Measurements from ENCODE around the gene MARVELD2.
A peak's percentile ranks its signal among the peaks of the same experiment; 100 is the strongest.
"Not testable (repeated sequence)": the region's sequence is repeated elsewhere in the genome, so short reads cannot be mapped to it uniquely, and the experiment has no call there.

MARVELD2 gene

DNA sequence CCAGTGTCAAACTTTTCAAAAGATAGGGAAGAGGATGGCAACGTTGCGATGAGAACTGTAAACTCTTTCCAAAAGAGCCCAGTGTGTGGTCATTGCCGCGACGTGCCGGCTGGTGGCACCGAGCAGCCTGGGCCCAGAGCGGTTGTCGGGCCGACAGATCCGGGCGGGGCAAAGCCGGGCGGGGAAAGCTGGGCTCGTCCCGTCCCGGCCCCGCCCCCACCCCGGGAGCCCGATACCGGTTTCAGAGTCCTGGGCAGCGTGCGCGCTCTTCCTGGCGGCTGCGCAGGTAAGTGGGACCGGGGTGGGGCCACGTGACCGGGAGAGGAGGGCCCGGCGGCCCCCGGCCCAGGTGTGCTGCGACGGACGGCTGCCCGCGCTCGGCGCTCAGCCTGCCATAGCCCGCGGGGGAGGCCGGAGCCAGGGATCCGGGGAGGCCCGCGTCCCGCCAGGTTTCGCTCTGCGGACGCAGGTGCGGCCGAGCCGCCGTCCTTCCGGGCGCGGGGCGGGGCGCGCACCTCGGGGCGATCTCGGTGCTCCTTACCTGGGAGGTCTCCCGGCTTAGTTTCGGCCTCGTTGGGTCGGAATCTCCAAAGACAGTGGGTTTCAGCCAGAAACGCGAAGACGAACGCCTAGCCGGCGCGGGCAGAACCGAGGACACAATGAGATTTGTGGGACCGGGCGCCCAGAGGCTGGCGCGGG is at the start of gene MARVELD2:
Gene MARVELD2, plus strand, starts transcription at position 232 of the 699 bp plus-strand sequence. CDS start 4,270 bp downstream, outside the sequence.
- DNase-seq, result peak; percentile 48

DNA sequence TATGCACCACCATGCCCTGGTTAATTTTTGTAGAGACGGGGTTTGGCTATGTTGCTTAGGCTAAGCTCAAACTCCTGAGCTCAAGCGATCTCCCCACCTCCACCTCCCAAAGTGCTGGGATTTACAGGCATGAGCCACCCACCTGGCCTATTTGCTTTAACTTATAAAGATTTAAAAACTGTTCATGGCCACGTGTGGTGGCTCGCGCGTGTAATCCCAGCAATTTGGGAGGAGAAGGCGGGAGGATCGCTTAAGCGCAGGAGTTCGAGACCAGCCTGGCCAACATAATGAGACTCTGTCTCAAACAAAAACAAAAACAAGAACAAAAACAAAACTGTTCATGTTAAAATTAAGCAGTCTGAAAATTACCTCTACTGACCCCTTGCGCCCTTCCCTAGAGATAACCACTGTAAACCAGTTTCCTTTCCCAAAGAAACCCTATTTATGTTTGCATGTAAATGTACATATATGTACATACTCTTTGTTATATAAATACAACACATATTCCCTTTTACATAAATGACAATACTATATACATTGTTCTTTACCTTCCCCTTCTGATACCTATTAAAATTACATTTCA is 47.1 kb upstream of the MARVELD2 start:
- DNase-seq, result no peak

- peak; percentile 65 for DNase-seq
These were observed 46.2 kb upstream of the MARVELD2 start for GRCh38 chr5:69368458-69369339.

DNA sequence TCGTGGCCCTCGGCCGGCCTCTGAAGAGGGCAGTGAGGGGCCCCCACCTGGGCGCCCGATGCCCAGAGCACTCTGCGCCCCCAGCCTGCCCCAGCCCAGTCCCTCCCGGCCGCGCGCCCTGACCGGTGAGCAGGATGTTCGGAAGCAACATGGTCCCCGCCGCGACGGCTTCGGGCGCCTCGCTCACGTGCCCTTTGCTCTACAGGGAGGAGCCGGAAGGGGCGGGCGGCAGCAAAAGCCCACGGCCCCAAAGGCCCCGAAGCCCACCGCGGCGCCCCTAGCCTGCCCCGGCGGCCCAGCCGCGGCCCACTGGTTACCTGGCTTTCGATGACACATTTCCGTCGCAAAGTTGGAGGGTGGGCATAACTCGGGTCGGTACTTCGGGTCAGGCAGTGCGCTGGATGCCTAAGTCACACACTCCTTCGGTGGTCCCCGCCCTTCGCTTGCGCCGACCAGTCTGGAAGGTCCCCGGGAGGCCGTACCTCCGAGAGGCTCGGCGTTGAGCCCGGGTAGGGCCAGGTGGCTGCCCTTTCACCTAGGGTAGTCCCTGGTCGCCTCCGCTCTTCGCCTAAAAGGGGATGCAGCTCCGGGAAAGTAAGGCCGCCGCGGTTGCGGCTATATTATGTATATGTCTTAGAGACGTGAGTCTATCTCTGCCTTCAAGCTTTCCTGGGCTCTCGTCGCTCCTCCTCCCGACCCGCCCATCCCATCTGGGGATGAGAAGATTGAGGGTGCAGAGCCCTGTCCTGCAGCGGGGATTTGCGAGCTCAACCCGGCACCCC is 45.4 kb upstream of the MARVELD2 start, which contains the start of the genes AK6, RAD17 and TAF9:
Gene AK6, minus strand, starts transcription at position 181 of the 782 bp plus-strand sequence. Its CDS starts 30 bp downstream, at position 151.
Gene RAD17, plus strand, starts transcription at position 479 of the 782 bp plus-strand sequence. CDS start 2,391 bp downstream, outside the sequence.
Gene TAF9, minus strand, starts transcription at position 181 of the 782 bp plus-strand sequence. CDS start 3,783 bp downstream, outside the sequence.
- DNase-seq, result peak; percentile 88

DNA sequence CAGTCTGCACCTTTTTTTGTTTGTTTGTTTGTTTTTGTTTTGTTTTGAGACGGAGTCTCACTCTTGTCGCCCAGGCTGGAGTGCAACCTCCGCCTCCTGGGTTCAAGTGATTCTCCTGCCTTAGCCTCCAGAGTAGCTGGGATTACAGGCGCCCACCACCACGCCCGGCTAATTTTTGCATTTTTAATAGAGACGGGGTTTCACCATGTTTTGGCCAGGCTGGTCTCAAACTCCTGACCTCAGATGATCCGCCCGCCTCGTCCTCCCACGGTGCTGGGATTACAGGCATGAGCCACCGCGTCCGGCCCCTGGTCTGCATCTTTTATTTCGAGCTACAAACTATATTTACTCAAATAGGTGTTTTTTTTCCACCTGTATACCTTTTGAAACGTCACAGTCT is 44.6 kb upstream of the MARVELD2 start:
- not testable (repeated sequence) for DNase-seq

GRCh38 chr5:69372394-69372793 is 42.5 kb upstream of the MARVELD2 start:
- DNase-seq, result no peak

DNA sequence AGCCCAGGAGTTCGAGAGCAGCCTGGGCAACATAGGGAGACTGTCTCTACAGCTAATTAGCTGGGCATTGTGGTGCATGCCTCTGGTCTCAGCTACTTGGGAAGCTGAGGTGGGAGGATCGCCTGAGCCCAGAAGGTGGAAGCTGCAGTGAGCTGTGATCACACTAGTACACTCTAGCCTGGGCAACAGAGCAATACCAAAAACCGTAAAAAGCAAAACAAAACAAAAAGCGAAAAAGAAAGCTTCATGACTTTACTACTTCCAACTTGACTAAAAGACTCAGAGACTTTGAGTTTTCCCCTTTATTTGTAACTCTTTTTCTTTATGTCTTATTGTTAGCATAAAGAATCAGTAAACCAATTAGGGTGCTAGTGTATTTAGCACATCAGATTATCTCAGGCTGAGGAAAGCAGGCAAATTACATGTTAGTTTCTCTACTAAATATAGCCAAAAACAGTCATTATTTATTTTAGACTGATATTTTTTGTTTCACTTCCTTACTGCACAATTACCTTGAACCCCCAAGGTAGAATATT is 39.9 kb upstream of the MARVELD2 start:
- no peak for DNase-seq

GRCh38 chr5:69378376-69378775 is 36.5 kb upstream of the MARVELD2 start:
- no peak for DNase-seq

GRCh38 chr5:69404659-69405330 is 10.1 kb upstream of the MARVELD2 start:
- no peak for DNase-seq

- no peak for DNase-seq
These were observed 655 bp downstream of the MARVELD2 start for GRCh38 chr5:69415584-69415958.

GRCh38 chr5:69416180-69416579 is 1.3 kb downstream of the MARVELD2 start:
- no peak for DNase-seq

DNA sequence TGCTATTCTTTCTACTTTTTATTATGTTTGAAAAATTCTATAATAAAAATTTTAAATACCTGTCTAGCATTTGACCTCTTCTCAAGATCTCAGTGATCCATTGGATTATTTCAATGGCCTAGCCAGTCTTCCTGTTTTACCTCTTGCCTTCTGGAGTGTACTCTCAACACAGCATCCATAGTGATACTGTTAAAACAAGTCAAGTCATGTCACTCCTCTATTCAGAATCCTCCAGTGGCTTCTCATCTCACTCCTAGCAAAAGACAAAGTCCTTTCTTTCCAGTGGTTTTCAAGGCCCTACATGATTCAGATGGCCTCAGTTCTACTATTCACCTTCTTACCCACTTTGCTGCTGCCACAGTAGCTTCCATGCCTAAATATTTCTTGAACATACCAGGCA is 1.8 kb downstream of the MARVELD2 start:
- DNase-seq, result no peak

DNA sequence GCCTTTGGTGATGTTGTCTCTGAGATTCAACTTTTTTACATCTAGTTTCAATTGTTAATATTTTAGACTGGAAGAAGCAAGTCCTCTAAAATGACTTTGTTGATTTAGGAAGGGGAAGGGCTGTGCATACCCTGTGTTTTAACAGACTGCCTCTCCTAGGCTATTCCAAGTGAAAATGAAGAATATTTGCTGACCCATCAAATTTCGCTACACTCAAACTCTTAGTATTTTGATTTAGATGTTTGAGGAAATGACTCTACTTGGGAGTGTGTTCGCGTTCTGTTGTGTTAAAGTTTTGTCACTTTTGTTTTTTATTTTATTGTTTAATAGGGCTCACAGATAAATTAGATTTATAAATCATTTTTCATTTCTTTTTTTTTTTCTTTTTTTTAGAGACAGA is 3.6 kb downstream of the MARVELD2 start:
- DNase-seq, result no peak

DNA sequence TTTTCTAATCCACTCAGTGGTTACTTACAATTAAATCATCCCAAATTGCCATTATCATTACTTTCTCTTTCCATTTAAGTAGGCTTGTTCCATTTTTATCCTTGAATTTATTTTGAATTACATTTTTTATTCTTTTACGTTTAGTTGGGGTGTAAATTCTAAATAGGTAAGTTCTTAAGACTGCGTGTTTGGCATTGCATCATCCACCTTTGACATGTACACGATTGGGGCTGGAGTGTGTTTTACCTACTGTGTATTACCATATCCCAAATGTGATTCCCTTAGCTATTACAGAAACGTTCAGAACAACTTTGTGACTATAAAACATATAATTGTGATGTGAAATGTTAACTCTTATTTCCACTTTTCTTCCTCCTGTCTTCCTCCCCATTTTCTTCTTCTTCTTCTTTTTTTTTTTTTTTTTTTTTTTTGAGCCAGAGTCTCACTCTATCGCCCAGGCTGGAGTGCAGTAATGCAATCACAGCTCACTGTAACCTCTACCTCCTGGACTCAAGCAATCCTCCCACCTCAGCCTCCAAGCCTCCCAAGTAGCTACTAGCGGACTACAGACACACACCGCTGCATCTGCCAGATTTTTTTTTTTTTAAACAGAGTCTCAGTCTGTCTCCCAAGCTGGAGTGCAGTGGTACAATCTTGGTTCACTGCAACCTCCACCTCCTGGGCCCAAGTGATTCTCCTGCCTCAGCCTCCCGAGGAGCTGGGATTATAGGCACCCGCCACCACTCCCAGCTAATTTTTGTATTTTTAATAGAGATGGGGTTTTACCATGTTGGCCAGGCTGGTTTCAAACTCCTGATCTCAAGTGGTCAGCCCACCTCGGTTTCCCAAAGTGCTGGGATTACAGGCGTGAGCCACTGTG is 16.7 kb downstream of the MARVELD2 start:
- no peak for DNase-seq

DNA sequence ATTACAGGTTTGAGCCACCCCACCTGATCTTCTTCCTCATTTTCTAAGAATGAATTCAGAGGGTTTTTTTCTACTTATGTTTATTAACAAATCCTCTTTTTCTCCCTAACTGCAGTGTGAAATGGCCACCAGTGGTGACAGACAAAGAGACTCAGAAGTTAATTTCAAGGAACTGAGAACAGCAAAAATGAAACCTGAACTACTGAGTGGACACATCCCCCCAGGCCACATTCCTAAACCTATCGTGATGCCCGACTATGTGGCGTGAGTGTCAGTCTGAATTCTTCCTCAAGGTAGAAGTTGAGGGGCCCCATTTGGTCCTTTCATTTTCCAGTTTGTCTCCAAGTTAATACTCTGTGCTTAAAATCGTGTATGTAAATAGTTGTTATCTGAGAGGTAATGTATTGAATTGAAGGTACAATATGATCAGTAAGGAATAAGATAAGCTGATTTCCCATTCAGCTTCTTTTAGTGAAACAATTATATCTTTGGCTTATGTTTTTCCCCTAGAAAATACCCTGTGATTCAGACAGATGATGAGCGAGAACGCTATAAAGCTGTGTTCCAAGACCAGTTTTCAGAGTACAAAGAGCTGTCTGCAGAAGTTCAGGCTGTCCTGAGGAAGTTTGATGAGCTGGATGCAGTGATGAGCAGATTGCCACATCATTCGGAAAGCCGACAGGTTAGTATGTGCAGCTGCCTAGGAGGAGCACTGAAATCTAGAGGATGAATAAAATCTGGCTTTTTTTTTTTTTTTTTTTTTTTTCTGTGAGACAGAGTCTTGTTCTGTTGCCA is 17.7 kb downstream of the MARVELD2 start:
- DNase-seq, result no peak

GRCh38 chr5:69435276-69435884 is 20.5 kb downstream of the MARVELD2 start:
- DNase-seq, result not testable (repeated sequence)

GRCh38 chr5:69444127-69444754 is 29.3 kb downstream of the MARVELD2 start:
- DNase-seq, result peak; percentile 78

GRCh38 chr5:69449511-69449910 is 34.6 kb downstream of the MARVELD2 start:
- DNase-seq, result no peak

GRCh38 chr5:69450116-69450515 is 35.2 kb downstream of the MARVELD2 start:
- peak; percentile 28 for DNase-seq

Data from kidney glomerular epithelial cell (primary cell).